GM12891 (cell line): ENCODE data around the gene SYNE1.

Experiments
- DNase-seq: peaks from one replicate; pipeline ENCODE4 v3.0.0; 2011; ENCODE audit warnings: low spot score; ENCODE audit not compliant: insufficient read length
- FAIRE-seq: peaks from 2 replicates; lab custom pipeline; 2011; peaks lifted over from hg19 to GRCh38; lab: Jason Lieb, UNC
- PAX5 ChIP-seq: IDR thresholded peaks from 2 replicates; pipeline ENCODE4 v1.6.1; 2011; ENCODE audit warnings: low read length, moderate library complexity, mild to moderate bottlenecking; ENCODE audit not compliant: insufficient read depth, severe bottlenecking
- POLR2A ChIP-seq: IDR thresholded peaks from 2 replicates; pipeline ENCODE4 v1.6.1; 2011; ENCODE audit warnings: low read depth, low read length, control low read depth
- POLR2AphosphoS5 ChIP-seq: IDR thresholded peaks from 2 replicates; pipeline ENCODE4 v1.6.1; 2011; ENCODE audit warnings: low read depth, low read length, control low read depth
- POU2F2 ChIP-seq: IDR thresholded peaks from 2 replicates; pipeline ENCODE4 v1.6.1; 2011; ENCODE audit warnings: low read depth, mild to moderate bottlenecking, control low read depth, low read length, moderate library complexity
- SPI1 ChIP-seq: IDR thresholded peaks from 2 replicates; pipeline ENCODE4 v1.6.1; 2011; ENCODE audit warnings: low read depth, low read length, control low read depth
- TAF1 ChIP-seq: IDR thresholded peaks from 2 replicates; pipeline ENCODE4 v1.6.1; 2011; ENCODE audit warnings: low read depth, low read length, control low read depth

The SYNE1 gene

DNA sequence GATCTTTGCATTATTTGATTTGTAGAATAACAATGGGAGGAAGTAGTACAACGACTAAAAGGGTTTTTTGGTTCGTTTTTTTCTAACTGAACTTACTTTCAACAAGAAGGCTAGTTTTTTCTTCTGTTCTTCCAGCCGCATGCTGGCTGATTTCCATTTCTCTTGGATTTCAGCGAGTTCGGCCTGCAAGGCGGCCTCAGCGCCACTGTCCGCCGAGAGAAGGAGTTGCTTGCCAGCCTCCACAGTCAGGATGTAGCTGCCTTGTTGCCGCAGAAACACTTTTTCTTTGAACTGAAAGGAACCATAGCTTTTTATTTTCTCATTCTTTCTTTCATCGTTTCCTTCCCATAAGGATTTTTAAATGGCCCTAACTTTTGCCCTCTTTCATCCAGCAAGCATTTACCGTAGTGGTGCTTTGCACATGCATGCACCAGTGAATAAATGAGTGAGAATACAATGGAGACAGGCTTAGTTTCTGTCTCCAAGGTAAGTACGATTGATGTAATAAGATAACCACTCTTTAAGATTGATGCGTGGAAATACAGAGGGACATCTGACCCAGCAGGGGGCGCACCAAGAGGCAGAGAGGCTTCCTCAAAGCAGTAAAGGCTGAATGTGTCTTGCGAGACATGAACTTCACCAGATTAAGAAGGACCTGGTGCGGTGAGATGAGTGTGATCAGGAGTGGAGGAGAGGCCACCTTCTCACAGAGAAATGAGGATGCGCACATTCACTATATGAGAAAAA is 430.9 kb downstream of the SYNE1 start:
- TF ChIP-seq SPI1 (no peak), TAF1 (no peak), POLR2A (no peak)
- peak; percentile 48 for FAIRE-seq
- DNase-seq: no peak

DNA sequence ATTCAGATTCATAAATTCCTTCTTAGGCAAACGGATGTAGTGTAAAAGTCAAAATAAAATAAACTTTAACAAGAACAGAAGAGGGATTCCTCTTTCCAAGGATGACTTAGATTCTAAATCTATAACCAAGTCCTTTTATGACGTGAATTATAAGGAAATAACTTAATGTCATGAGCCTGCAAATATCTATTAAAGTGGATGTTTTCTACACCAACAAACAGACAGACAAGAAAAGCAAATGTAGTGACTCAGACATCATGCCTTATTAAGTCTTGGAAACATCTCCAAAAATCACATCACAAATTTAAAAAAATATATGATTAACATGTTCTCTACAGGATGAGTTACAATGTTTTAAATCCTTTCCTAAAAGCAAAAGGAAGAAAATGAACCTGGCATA is 432.6 kb downstream of the SYNE1 start:
- DNase-seq (no peak), FAIRE-seq (no peak)
- TF ChIP-seq TAF1 (no peak), POLR2A (no peak), POU2F2 (no peak), SPI1 (no peak), POLR2AphosphoS5 (no peak), PAX5 (no peak)

DNA sequence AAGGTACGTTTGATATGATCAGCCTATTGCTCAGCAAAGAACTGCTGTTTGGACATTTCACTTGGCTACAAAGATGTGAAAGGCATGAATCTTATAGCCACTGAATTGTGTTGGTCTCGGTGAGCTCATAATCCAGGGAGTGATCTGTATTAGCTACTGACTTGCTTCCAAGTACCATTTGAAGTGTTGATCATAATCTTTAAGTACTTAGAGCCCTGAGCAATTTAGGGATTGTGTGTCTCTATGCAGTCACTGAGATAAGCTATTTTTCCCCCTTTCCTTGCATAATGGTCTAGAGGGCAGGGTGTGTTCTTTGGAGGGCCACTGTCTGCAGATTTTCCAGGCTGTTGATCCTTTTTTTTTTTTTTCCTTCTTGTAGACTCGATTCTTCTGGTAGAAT is 436.0 kb downstream of the SYNE1 start:
- DNase-seq (no peak), FAIRE-seq (no peak)
- TF ChIP-seq PAX5 (no peak), POLR2A (no peak), SPI1 (no peak), POLR2AphosphoS5 (no peak), POU2F2 (no peak), TAF1 (no peak)

DNA sequence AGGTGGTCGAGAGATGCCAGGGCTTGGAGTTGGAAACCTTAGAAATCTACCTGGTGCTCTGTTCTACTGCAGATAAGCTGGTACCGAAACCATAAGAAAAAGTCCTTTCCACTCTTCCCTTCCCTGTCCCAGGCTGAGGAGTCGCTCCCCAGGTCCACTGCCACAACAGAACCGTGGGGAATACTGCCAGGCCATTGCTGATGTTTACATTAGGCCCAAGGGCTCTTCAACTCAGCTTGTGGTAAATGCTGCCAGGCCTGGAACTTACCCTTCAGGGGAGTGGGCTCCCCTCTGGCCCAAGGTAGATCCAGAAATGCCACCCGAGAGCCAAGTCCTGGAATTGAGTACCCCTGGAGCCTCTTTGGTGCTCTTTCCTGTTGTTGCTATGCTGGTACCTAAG is 441.3 kb downstream of the SYNE1 start:
- DNase-seq (no peak), FAIRE-seq (no peak)
- no peak for TF ChIP-seq POLR2A
- TF ChIP-seq POLR2AphosphoS5: no peak
- TF ChIP-seq SPI1: no peak
- no peak for TF ChIP-seq PAX5
- no peak for TF ChIP-seq POU2F2
- no peak for TF ChIP-seq TAF1

- TF ChIP-seq PAX5 (no peak), POLR2A (no peak), TAF1 (no peak), POLR2AphosphoS5 (no peak), SPI1 (no peak)
- FAIRE-seq: no peak
These were observed 447.4 kb downstream of the SYNE1 start for GRCh38 chr6:152189736-152190135.

GRCh38 chr6:152188011-152188410 is 449.2 kb downstream of the SYNE1 start:
- TF ChIP-seq SPI1: no peak
- no peak for TF ChIP-seq POLR2A
- FAIRE-seq (no peak), DNase-seq (no peak)

More at GRCh38 chr6:152189736-152190135, 447.4 kb downstream of the SYNE1 start:
- no peak for DNase-seq

DNA sequence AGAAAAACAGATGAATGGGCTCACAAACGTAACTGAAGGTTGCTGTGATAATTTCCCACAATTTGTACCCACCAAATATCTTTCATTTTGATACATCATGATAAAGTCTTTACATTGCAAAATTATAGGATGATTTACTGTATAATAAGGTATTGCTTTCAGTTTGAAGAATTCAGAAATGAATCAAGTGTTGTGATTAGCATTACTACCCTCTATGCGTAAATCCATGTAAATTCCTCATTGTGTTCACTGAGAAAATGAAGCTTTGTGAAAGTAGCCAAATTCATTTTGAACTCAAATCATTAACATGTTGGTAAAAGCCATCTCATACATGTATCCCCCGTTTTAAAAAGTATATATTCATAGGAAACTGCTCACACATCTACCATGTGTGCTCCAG is 450.3 kb downstream of the SYNE1 start:
- no peak for DNase-seq
- FAIRE-seq: no peak

GRCh38 chr6:152184917-152185574 is 452.1 kb downstream of the SYNE1 start:
- TF ChIP-seq PAX5 (no peak), SPI1 (0 out of 2 replicates have a peak, but pooled peaks have one; percentile 14)
- FAIRE-seq: peak; percentile 82
- no peak for DNase-seq

More for the DNA sequence above, 450.3 kb downstream of the SYNE1 start:
- TF ChIP-seq SPI1: no peak
- TF ChIP-seq POLR2A: no peak
- no peak for TF ChIP-seq POLR2AphosphoS5
- no peak for TF ChIP-seq POU2F2
- TF ChIP-seq PAX5: no peak

DNA sequence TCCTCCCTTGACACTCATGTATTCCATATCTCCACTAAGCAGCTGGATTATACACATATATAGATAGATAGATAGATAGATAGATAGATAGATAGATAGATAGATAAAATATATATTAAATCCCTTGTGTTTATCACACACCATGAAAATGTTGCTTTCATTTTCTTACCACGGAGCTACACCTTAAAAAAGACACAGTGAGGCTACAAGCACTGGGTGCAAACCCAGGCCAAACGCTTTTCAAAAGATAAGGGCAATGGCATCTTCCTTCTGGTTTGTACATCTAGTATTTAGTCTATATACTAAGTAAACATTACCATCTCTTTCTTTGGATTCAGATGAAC is 452.6 kb downstream of the SYNE1 start:
- TF ChIP-seq POLR2AphosphoS5 (no peak), SPI1 (no peak), PAX5 (no peak), TAF1 (no peak), POU2F2 (no peak), POLR2A (no peak)
- FAIRE-seq: no peak
- DNase-seq: no peak

DNA sequence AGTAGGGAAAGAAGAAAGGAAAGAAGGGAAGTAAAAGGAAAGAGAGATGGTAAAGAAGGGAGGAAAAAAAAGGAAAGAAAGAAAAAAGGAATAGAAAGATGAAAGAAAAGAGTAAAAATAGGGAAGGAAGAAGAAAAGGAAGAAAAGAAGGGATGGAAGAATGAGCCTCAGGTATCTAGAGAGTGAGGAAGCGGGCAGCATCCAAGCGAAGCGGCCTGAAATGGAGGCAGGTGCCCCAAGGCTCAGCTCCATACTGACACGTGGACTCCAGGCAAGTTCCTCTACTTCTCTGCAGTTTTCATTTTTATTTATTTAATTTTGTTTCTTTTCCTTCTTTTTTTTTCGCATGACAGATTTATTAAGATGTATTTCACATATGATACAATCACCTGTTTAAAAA is 456.6 kb downstream of the SYNE1 start:
- DNase-seq (no peak), FAIRE-seq (no peak)
- TF ChIP-seq SPI1: no peak
- no peak for TF ChIP-seq POLR2AphosphoS5
- TF ChIP-seq POLR2A: no peak
- no peak for TF ChIP-seq TAF1
- no peak for TF ChIP-seq PAX5
- TF ChIP-seq POU2F2: no peak

GRCh38 chr6:152176268-152176667 is 460.9 kb downstream of the SYNE1 start:
- DNase-seq (no peak), FAIRE-seq (no peak)
- no peak for TF ChIP-seq SPI1
- TF ChIP-seq TAF1: no peak
- TF ChIP-seq PAX5: no peak
- no peak for TF ChIP-seq POU2F2
- TF ChIP-seq POLR2AphosphoS5: no peak
- no peak for TF ChIP-seq POLR2A

DNA sequence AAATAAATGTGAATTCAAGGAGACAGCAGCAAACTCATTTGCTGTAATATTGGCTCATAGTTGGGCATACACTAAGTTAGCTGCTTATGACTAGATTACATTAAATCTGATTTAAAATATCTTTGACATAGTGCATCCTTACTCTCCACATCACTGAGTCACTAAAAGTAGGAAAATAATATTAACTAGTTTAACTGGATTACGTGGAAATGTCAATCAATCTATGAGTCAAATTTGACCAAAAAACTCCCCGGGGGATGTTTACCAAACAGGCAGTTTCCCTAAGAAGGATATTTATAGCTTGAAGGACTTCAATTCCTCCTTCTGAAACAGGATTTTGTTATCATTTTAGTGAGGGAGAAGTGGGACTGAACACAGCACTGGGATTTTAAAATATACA is 463.2 kb downstream of the SYNE1 start:
- no peak for TF ChIP-seq SPI1
- TF ChIP-seq POLR2AphosphoS5: no peak
- no peak for TF ChIP-seq TAF1
- no peak for TF ChIP-seq POLR2A
- TF ChIP-seq PAX5: no peak
- TF ChIP-seq POU2F2: no peak
- FAIRE-seq: no peak
- DNase-seq: no peak
